Hepatic stellate cell (primary cell): ENCODE data around the gene SULT1E1.

ENCODE experiments used
- DNase-seq: peaks from one replicate; pipeline ENCODE4 v3.0.0; 2011; ENCODE audit warnings: low spot score

Gene SULT1E1, protein sequence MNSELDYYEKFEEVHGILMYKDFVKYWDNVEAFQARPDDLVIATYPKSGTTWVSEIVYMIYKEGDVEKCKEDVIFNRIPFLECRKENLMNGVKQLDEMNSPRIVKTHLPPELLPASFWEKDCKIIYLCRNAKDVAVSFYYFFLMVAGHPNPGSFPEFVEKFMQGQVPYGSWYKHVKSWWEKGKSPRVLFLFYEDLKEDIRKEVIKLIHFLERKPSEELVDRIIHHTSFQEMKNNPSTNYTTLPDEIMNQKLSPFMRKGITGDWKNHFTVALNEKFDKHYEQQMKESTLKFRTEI

DNA sequence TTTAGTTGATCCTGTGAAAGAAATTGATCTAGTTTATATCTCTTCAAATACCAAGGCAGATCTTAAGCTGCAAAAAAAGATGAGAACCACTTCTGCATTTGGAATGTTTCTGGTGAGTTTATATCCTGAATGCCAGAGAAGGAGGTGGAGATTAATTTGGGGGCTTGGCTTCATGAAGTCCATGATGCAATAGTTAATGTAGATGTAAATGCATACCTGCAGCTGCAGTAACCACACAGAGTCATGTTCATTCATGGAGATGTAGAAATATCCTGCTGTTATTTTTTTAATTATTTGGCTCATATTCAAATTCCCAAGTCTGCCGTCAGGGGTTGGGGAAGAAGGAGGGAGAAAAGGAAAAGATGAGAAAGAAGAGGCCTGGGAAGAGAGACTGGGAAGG, at the start of gene SULT1E1:
Gene SULT1E1, minus strand, starts transcription at position 94 of the 400 bp plus-strand sequence. CDS start 2,501 bp downstream, outside the sequence.
- peak; percentile 7 for DNase-seq

DNA sequence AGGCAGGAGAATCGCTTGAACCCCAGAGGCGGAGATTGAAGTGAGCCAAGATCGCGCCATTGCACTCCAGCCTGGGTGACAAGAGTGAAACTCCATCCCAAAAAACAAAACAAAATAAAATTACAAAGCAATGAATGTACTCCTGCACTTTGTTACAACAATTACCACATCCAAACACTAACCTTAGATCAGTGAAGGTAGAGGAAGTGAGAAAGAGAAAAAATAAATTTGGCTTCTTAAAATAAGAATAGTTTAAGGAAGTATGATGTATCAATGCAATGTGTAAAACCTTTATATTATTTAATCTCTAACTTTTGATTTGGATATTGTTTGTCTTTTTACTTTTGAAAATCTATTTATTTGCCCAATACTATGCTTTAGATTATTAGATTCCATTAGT, 49.2 kb upstream of the SULT1E1 start:
- no peak for DNase-seq

DNA sequence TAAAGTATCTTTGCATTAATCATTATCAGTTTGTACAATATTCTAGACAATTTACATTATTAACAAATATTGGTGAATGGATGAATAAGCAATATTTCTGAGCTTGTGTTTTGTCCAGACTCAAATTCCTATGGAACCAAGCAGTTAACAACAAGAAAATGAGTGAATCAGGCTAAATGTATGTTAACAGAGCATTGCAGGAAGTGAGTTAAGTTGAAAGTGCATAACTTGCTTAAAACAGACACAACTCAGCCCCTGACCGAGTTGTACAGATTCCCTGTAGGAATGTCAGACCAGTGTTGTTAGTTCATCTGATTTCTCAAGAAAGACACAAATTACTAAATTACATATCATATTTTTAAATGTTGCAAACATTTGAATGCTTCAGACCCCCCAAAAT, 47.2 kb upstream of the SULT1E1 start:
- DNase-seq: no peak

DNA sequence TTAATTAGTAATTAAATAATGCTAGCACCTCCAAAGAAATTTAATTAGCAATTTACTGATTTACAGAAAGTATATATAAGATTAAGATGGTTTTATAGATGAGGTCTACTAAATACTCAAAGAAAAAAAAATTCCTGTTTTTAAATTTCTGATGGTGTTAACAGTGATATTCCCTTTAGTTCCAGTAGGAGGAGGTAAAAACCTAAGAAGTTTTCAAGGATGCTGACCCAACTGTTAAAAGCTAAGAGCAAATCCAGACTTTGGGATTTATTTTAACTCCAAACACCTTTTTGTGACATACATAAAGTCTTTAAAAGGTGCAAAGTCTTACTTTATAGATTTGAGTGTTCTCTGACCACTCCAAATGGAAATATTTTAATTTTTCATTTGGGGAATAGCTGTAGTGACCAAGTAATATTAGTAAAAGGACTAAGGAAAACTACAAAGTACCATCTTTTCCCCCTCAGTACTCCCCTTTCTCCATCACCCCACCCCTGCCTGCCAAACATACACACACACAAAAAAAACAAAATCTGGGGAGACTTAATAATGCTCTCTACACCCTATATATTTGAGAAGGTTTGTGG, 36.7 kb upstream of the SULT1E1 start:
- DNase-seq: no peak

DNA sequence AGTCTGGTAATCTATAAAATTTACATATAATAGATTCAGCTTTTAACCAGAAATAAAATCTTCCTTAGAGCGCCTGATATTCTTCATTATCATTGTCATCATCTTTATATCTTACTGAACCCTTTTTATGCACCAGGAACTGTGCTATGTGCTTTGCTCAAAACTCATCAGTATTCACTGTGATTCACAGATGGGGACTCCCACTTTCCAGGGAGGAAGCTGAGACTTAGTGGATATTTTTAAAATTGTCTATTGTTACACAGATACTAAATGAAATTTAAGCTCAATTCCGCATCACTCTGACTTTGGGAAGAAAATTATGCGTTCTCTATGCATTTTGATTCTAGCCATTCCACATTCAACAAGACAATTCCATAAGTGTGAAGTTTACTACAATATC, 34.8 kb upstream of the SULT1E1 start:
- DNase-seq: no peak

DNA sequence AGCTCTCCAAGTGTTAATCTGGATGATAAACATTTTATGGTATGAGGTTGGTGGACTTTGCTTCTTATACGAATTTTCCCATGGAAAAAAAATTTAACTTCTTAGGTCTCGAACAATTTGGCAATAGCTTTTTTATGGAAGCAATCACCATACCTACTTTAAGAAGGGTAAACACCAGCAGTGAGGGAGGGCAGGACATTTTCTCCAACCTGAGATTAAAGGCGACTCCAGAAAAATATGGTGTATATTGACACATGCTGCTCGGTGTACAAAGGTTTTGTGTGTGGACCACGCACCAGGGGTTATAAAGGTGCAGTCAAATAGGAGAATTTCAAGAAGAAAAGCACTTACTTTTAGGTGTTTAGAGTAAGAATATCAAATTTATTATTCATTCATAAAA, 34.2 kb upstream of the SULT1E1 start:
- DNase-seq: no peak

DNA sequence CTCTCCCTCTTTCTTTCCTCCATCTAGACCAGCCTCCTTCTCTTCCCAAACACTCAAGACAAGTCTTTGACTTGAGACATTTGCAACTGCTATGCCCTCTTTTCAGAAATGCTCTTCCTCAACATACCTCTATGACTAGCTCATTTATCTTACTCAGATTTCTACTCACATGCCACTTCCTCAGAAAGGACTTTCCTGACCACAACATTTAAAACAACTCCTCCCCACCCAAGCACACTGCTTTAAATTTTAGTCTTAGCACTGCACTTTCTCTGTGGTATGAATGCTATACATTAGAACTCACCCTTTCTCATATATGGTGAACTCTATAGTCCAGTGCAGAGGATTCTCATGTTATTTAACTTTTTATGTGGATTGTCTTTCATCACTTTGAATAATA, 28.4 kb upstream of the SULT1E1 start:
- no peak for DNase-seq

DNA sequence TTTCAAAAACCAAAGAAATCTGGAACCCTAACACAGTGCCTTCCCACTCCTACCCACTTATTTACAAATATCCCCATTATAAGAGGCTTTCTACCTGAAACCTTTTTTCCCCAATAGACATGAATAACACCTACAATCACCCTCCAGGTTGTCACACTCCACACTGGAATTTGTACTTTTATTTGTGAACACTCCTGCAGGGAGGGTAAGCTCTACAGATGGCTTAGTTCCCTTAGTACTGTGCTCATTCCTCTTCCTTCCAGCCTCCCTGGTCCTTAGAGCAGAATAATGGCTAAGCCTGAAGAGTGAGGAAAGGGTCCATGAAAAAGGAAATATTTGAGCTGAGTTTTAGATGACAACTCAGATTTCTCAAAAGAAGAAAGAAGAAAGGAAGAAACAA, 22.2 kb upstream of the SULT1E1 start:
- no peak for DNase-seq

DNA sequence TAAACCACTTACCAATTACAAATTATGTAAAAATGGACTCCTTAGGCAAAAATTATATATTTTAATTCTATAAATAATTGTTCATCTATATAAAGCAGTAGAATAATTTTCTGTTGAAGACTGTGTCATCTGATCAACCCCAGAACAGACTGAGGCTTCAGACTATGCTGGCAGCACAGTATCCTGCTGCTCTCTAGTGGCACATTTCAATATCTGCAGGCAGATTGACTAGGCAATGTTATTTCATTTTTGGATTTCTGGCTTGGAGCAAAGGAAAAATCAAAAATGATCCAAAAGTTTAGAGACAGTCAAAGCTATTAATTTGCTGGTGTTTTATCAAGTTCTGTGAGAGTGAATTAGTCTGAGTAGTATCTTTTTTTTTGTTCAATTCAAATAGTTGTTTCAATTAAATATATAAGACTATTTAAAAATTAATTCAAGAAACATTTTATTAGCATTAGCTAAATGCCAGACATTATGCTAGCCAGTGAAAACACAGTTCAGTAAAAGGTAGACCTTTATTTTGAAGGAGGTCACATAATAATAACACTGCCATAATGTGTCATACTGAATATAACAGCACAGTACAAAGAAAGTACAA, 21.3 kb upstream of the SULT1E1 start:
- DNase-seq: peak; percentile 17

DNA sequence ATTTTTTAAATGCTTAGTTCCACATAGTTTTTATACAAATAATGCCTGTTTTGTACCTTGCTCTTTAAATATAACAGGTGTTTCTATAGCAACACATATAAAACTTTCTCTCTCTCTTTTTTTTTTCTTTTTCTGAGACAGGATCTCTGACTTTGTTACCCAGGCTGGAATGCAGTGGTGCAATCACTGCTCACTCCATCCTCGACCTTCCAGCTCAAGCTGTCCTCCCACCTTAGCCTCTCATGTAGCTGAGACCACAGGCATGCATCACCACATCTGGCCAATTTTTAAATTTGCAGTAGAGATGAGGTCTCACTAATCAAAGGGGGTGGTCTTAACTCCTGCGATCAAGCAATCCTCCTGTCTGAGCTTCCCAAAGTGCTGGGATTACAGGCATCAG, 18.3 kb upstream of the SULT1E1 start:
- DNase-seq: no peak

DNA sequence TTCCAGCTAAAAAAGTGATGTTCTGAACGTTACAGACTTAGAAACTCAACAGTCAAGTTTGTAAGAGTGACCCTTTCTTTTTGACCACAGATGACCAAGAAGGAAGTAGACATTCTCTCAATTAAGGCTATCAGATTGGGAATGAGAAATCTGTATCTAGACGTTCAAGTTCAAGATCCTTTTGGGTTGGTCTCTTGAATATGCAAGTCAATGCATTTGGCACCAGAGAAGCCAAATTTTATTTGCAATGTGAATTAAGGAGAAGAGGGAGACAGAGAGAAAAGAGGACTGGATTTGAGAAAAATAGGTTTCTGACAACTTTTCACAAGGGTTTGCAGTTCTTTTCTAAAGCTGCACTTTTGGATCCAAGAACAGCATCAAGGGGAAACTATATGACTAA, 17.5 kb upstream of the SULT1E1 start:
- no peak for DNase-seq

DNA sequence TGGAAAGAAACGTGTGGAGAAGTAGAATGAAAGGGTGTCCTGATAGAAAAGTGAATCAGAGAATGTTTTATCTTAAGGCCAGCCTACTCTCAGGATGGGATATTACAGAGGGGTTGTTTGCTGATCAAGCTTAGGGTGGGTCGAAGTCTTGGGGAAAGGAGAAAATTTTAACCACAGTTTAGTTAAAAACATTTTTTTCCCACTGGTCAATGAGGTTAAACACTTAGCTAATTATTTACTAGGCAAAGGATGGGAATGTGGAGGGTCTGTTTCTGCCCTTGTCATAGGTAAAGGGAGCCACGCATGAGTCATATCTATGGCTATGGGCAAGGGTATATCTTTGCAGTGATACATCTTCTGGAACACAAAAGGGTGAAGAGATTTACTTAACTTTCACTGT, 16.1 kb upstream of the SULT1E1 start:
- DNase-seq: no peak

DNA sequence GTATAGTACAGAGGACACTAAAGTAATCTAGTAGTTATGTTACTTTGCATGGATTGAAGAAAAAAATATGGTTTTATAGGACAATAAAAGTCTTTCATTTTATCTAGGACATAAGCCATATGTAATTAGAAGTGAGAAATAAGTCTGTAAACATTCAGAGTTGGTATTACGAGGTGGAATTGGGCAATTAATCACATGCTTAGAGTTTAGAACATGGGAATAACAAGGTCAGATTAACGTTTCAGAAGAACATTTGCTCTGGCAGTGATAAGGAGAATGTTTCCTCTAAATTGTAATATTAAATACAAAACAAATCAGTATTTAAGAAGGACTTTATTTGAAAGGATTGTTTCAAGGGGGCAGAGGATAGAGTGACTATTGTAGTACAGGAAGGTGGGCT, 15.6 kb upstream of the SULT1E1 start:
- no peak for DNase-seq

DNA sequence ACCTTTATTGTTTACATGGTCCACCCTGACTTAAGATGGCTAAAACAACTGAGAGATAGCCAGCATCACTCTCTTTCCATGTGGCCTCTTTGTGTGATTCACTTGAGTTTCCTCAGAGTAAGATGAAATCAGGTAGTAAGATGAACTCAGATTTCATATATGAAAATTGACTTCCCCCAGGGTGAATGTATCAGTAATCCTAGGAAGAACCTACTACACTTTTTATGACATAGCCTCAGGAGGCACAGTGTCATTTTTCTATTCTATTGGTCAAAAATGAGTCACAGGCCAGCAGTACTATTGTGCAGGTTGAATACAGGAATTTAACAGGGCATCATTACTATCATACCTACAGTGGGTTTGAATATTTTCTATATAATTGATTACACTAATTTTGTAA, 14.6 kb upstream of the SULT1E1 start:
- no peak for DNase-seq

DNA sequence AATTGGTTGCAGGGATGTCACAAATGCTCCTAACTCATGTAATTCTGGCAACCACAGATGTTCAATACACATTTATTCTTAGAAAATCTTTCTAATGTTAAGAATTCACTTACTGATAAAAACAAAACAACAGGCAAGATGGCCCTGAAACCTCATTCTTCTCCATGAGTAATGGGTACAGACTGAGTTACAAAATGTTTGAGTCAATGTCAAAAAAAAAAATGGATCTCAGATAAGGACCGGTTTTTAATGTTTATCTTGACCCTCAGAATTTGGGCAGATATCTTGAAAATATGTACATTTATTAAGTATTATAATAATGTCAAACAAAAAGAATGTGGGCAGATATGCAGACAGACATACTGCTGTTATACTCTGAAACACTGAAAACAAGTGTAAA, 1.8 kb upstream of the SULT1E1 start:
- DNase-seq: no peak

DNA sequence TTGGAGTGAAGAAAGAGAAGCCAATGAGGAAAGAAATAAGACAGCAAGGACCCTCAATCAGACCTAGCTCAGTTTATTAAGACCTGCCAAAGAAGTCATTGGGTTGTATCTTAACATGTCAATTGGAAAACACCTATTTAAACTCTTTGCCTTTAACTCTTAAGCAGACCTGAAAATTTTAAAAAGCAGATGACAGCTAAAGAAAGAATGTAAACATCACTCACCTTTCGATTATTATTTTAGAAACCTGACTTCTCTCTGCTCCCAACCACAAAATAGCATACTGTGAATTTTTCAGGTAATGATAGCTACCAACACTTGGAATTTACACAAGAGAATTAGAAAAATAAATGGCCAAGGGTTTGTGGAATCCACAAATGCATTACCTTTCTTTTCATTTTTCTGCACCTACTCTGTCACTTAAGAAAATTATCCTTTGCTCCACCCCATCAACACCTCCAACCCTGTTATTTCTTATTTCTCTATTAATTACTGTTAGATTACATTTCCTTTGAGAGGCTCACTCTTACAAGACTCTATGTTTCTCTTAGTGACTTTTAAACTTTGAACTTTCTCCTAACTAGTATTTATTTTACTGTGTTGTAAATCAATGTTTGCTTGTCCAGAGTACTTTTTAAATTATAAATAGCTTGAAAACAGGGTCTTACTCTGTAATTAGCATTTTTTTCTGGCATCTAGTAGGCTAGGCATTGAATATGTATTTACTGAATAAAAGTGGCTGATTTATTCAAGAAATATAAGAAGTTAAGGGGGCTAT, 765 bp upstream of the SULT1E1 start:
- DNase-seq: no peak

DNA sequence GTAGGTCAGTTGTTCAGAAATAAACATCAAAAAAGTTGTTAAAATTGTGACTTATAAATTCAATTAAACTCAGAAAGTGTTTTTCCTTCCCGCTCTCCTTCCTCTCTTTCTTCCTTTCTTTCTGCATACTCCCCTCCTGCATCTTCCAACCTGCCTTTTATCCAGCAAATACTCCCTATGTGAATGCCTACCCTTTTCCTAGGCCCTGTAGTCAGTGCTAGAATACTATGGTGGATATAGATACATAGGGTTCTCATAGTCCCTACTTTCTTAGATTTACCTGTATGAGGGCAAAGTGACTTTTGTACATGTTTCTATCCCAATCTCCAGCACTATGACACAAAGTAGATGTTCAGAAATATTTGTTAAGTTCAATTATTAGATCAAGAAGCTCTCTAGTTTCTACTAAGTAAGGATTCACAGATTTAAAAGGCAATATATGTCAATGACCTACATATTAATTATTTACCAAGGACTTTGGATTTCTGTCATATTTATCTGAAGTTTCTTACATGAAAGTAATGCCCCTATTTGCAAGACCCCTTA, 732 bp downstream of the SULT1E1 start:
- DNase-seq: no peak

DNA sequence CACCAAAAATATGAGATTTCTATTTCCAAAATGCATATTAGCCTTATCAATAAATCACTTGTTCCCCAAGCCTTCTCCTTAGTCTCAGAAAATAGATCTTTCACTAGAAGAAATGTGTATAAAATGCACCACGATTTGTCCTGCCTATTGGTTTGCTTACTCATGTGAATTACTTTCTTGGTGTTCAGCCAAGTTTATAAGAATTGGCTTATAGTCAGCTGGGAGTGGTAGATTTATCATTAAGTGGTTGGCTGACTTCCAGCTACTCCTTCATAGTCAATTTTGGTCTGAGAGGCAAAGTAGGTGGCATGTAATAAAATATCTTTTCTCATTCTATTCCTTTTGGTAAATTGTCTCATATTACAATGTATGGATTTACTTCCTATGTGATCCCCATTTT, 1.3 kb downstream of the SULT1E1 start:
- no peak for DNase-seq

DNA sequence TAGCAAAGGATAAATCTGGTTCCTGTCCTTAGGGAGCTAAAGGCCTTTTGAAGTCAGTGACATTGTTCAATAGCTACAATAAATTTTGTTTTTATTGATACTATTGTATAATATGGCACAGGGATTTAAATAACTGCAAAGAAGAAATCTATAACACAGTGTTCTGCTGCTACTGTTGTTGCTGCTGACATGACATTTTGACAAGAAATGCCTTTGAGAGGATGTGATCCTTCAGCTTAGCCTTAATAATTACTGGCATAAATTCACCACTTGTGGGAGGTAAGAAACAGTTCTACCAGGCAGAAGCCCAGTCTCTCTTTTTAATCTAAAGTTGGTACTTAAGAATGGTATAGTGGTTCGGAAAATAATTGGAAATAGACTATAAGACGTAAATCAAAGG, 4.1 kb downstream of the SULT1E1 start:
- DNase-seq: no peak

DNA sequence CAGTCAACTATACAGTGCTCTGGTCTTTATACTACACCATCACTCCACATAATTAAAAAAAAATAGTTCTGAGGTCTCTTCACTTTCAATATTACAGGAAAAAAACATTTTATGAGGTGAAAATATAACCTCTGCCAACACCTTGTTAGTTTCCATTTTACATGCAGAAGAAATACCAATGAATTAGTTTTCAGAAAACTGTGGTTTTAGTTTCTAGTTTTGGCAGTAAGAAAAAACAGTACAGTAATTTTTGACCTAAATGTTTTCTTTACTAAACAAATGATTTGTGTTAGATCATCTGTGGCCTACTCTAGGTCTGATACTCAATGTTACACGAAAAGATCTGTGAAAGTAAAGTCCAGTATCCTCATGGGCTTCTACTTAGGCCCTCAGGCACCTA, 10.0 kb downstream of the SULT1E1 start:
- no peak for DNase-seq

DNA sequence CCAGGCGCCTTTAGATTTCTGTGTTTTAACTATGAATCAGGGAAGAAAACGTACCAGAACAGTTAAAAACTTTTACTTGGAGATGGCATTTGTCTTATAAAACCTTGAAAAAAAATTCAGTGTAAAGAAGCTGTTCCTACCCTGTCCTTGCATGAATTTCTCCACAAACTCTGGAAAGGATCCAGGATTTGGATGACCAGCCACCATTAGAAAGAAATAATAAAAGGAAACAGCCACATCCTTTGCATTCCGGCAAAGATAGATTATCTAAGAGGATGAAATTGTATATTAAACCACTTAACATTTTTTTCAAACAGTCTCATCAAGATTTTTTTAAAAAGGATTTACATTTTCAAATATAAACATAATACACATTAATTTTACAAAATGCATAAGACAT, 10.6 kb downstream of the SULT1E1 start:
- DNase-seq: peak; percentile 7

DNA sequence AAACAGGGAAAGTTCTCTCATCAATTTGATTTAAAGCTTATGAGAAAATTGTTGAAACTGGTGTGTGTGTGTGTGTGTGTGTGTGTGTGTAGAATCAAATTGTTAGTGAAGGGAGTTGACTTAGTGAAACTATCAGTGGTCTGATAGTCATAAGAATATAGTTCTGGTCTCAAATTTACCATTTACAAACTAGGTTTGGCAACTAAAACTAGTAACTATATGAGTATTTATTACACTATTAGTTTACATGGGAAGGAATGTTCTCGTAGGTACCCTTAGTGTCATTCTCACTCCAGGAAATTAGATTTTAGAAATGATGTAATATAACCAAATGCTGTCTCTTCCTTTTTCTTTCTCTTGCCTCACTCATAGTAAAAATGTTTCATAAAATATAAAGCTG, 11.9 kb downstream of the SULT1E1 start:
- DNase-seq: no peak

DNA sequence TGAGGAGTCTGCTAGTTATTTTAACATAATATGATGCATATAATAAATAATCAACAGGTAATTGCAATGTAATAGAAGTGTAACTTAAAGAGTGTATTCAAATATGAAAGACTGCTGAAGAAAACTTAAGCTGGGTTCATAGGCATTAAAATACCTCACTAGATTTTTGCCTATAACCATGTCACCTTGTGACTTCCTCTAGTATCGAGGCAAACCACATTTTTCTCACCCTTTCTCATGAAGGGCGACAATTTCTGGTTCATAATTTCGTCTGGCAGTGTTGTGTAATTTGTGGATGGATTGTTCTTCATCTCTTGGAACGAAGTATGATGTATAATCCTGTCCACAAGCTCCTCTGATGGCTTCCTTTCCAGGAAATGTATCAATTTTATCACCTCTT, 16.0 kb downstream of the SULT1E1 start:
- no peak for DNase-seq
